HuH-7.5 (cell line): ENCODE data around the gene CCDC191.
A peak's percentile ranks its signal among the peaks of the same experiment; 100 is the strongest.

Experiments
- DNase-seq: peaks from one replicate; pipeline ENCODE4 v3.0.0; 2011; ENCODE audit warnings: low spot score

CCDC191 gene

DNA sequence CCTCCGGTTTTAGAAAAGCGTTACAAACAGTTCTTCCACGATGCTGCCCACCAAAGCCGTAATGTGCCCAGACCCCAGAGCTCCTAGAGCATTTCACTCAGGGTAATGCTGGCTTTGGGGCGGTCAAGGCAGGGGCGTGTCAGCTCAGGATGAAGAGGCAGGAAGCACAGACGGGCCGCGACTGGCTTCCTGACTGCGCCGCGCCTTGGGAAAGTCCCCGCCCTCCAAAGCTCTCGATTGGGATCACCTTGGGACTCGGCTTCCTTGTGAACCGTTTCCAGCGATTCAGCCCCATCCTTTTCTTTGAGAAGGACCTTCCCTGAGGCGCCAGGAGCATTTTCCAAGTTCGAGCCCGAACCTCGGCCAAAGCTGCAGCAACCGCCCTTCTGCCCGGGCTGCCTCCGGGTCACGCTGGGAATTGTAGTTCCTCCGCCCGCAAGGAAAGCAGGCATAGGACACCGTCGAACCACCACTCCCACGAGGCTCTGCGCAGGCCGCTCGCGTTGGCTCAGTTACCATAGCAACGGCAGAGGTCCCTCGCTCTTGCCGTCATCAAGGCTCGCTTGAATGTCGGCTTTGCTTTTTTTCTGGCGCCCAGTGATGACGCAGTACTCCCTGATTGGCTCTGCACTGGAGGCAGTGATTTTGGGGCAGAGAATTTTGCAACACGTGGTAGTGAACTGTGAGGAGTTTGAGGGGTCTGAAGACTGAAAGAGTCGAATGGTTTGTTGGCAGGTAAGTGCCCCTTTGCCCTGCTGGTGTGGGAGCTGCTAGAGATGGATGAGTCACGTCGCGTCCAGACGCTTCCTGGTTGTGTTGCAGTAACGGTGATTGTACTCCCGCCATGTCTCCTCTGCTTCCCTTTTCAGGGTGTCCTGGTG, at the start of gene CCDC191, which contains the start of gene QTRT2:
TSS of gene CCDC191 (minus strand) at position 397 of the 881 bp plus-strand sequence. CDS start at position 337, 60 bp downstream.
TSS of gene QTRT2 (plus strand) at position 608 of the 881 bp plus-strand sequence. CDS start 8,521 bp downstream, outside the sequence.
- DNase-seq = peak; percentile 72

DNA sequence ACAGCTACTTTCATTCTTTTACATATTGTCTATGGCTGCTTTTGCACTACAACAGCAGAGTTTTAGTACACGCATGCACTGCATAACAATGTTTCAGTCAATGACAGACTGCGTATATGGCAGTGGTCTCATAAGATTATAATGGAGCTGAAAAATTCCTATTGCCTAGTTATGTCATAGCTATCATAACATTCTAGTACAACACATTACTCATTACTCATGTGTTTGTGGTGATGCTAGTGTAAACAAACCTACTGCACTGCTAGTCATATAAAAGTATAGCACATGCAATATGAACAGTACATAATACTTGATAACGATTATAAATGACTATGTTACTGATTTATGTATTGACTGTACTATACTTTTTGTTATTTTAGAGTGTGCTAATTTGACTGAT, 48.1 kb upstream of the CCDC191 start:
- no peak for DNase-seq

GRCh38 chr3:114103858-114104257, 47.5 kb upstream of the CCDC191 start:
- DNase-seq = no peak

GRCh38 chr3:114103181-114103580, 46.9 kb upstream of the CCDC191 start:
- DNase-seq = no peak

- no peak for DNase-seq
These were observed 44.8 kb upstream of the CCDC191 start for GRCh38 chr3:114101101-114101500.

GRCh38 chr3:114095796-114096195, 39.5 kb upstream of the CCDC191 start:
- DNase-seq = no peak

DNA sequence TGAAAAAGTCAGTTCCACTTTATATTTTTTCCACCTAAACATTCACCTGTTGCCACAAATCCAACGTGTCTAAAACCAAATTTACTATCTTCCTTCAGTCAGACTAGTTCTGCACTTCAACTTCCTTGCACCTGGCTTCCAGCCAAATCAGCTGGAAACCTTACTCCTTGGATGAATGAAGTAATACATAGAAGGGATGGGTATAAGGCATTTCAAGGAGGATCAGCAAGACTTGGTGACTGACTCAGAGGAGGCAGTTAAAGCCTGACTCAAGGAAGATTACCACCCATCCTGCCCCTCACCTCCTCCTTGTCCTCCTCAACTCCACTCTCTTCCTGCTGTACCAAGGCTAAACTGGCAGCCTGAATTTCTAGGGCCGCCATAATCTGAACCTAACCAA, 37.3 kb upstream of the CCDC191 start:
- DNase-seq = no peak

GRCh38 chr3:114093016-114093380, 36.7 kb upstream of the CCDC191 start:
- DNase-seq = no peak

- DNase-seq = no peak
These were observed 36.1 kb upstream of the CCDC191 start for GRCh38 chr3:114092151-114093015.

- DNase-seq = no peak
These were observed 33.3 kb upstream of the CCDC191 start for GRCh38 chr3:114089675-114090074.

GRCh38 chr3:114086356-114086755, 30.0 kb upstream of the CCDC191 start:
- DNase-seq = no peak

GRCh38 chr3:114083112-114083511, 26.8 kb upstream of the CCDC191 start:
- no peak for DNase-seq

GRCh38 chr3:114081037-114081436, 24.7 kb upstream of the CCDC191 start:
- no peak for DNase-seq

GRCh38 chr3:114080201-114080600, 23.9 kb upstream of the CCDC191 start:
- no peak for DNase-seq

- no peak for DNase-seq
These were observed 23.4 kb upstream of the CCDC191 start for GRCh38 chr3:114079761-114080160.

DNA sequence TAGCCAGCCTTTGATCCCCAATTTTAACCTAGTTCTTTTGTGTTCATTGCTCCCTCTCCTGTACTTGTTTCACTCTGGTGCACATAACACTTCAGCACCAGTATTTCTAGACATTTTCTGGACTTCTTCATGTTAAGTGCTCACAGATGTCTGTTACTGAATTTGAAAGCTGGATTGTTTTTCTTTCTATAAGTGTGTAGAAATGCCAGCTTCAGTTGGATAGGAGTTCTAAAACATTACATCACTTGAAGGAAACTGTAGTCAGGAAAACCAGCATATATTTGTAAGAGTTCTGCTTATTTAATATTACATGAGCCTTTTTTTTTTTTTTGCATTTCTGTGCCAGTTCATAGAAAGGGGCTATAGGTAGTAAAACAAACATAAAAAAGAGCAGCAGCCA, 21.8 kb upstream of the CCDC191 start:
- DNase-seq = no peak

GRCh38 chr3:114076711-114077110, 20.4 kb upstream of the CCDC191 start:
- DNase-seq = no peak

- DNase-seq = no peak
These were observed 15.5 kb upstream of the CCDC191 start for GRCh38 chr3:114071786-114072185.

DNA sequence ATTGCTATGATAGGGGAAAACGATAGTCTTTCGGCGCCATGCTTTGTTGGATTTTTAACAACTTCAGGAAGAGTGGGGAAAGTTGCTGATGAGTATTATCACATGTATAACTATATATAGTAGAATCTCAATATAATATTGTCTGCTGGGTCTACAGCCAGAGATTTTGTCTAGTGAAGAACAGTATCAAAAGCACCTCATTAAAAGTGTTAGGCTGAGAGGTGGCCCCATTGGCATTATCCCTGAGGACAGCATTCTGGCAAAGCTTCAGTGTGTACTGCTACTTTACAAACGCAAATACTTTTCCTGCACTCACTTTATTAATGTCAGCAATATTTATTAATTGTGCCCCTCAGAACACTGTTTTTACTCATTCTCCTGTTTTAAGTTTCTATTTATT, 12.0 kb upstream of the CCDC191 start:
- DNase-seq = no peak

DNA sequence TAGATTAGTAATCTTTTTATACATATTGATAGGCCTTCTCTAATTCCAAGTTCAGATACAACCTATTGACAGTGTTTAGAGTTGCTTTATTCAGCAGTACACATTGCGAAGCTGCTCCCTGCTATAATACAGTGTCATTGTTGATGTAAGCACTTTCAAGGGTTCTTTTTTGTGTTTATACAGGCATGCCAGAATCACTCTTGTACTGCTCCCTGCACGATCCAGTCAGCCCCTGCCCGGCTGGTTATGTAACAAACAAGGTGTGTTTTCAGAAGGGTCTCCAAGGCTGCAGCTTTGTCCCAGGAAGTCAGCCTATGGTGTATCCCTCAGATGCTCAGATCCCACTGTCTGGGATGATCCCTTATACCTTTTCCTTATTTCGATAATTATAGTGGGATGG, 11.5 kb upstream of the CCDC191 start:
- DNase-seq = no peak

DNA sequence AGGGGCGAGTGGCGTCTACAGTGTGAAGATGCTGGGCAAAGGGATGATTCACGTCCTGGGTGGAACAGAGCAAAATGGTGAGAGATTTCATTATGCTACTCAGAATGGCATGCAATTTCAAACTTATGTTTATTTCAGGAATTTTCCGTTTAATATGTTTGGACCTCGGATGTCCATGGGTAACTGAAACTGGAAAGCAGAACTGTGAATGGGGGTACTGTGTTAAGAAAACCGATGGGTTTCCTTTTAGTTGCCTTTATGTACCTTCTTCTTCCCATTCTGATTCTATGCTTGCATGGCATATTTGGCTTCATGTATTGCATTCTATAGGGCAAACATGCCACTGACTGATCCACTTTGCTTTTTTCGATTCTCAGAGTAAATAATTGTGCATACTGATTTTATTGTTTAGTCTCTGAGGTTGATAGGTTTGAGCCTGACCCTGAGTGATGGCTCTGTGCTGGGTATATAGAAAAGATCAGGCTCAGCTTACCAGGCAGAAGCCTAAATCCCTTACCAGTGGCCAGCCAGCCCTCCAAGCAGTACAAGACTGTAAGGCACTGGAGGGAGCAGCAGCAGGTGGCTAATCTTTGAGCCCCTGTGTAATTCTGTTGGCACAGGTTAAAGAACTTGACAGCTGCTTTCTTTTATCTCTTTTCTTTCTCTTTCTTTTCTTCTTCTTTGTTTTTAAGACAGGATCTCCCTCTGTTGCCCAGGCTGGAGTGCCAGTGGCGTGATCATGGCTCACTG, 4.8 kb upstream of the CCDC191 start:
- DNase-seq = no peak

GRCh38 chr3:114058646-114059045, 2.3 kb upstream of the CCDC191 start:
- DNase-seq = no peak
